ENCODE results near the gene TTLL5.
"Not testable (repeated sequence)": the region's sequence is repeated elsewhere in the genome, so short reads cannot be mapped to it uniquely, and the experiment has no call there.

TTLL5 gene

GRCh38 chr14:75837151-75837787 lies 176.2 kb downstream of the TTLL5 start:
- DNase-seq = peak in 2 of 4 experiments; percentile 28 to 36

GRCh38 chr14:75840911-75841310 lies 179.9 kb downstream of the TTLL5 start:
- DNase-seq = no peak

- DNase-seq = no peak
Observed at GRCh38 chr14:75842551-75842950, 181.5 kb downstream of the TTLL5 start.

- DNase-seq = no peak
Observed at GRCh38 chr14:75844486-75844885, 183.4 kb downstream of the TTLL5 start.

- no peak for DNase-seq
Observed at GRCh38 chr14:75845136-75845804, 184.2 kb downstream of the TTLL5 start.

- DNase-seq = not testable (repeated sequence)
Observed at GRCh38 chr14:75846694-75847093, 185.6 kb downstream of the TTLL5 start.

GRCh38 chr14:75847584-75847983 lies 186.5 kb downstream of the TTLL5 start:
- peak in 2 of 4 experiments; percentile 17 to 25 for DNase-seq

GRCh38 chr14:75848167-75848913 lies 187.3 kb downstream of the TTLL5 start:
- DNase-seq = no peak

GRCh38 chr14:75849300-75849895 lies 188.4 kb downstream of the TTLL5 start:
- DNase-seq = no peak

GRCh38 chr14:75851574-75851866 lies 190.5 kb downstream of the TTLL5 start:
- no peak for DNase-seq

- DNase-seq = peak in 2 of 4 experiments; percentile 12 to 40
Observed at GRCh38 chr14:75854111-75854799, 193.2 kb downstream of the TTLL5 start.

- DNase-seq = no peak
Observed at GRCh38 chr14:75857199-75857598, 196.2 kb downstream of the TTLL5 start.

GRCh38 chr14:75858362-75858761 lies 197.3 kb downstream of the TTLL5 start:
- DNase-seq = no peak

GRCh38 chr14:75859746-75860145 lies 198.7 kb downstream of the TTLL5 start:
- no peak for DNase-seq

GRCh38 chr14:75860561-75861160 lies 199.6 kb downstream of the TTLL5 start:
- DNase-seq = no peak

- DNase-seq = peak; percentile 17 to 57 (median 22)
Observed at GRCh38 chr14:75861161-75861621, 200.1 kb downstream of the TTLL5 start.

GRCh38 chr14:75863221-75863620 lies 202.2 kb downstream of the TTLL5 start:
- no peak for DNase-seq

GRCh38 chr14:75864352-75864751 lies 203.3 kb downstream of the TTLL5 start:
- DNase-seq = no peak

GRCh38 chr14:75865531-75865930 lies 204.5 kb downstream of the TTLL5 start:
- no peak for DNase-seq

- DNase-seq = no peak
Observed at GRCh38 chr14:75866970-75867369, 205.9 kb downstream of the TTLL5 start.

- DNase-seq = no peak
Observed at GRCh38 chr14:75871181-75871880, 210.3 kb downstream of the TTLL5 start.

GRCh38 chr14:75875958-75876357 lies 214.9 kb downstream of the TTLL5 start:
- peak in 1 of 4 experiments; percentile 21 for DNase-seq

Data from suppressor macrophage (primary cell).